ENCODE data around the gene RNASEL.

RNASEL gene

GRCh38 chr1:182629080-182629479, 40.0 kb upstream of the RNASEL start:
- Histone ChIP-seq H3K36me3 (replicated peaks) (no peaks in the 10 kb centered on the region), H3K27ac (no peak overlapping the region), H3K4me3 (ENCODE audit: low read depth, low read length) (no peak overlapping the region), H3K27me3 (replicated peaks) (no peaks in the 10 kb centered on the region)
- no peak for DNase-seq
- in situ Hi-C loops (cut with HindIII; ENCODE audit: low pct_ligation_motif_present, low sequenced_read_pairs): no loop called here
- no peak for TF ChIP-seq CTCF (IDR thresholded peaks at IDR 0.05; ENCODE audit: low read depth, low read length, missing control alignments)

GRCh38 chr1:182628657-182629056, 39.6 kb upstream of the RNASEL start:
- Histone ChIP-seq H3K27me3 (replicated peaks) (no peaks in the 10 kb centered on the region), H3K36me3 (replicated peaks) (no peaks in the 10 kb centered on the region), H3K27ac (no peak overlapping the region), H3K4me3 (ENCODE audit: low read depth, low read length) (no peak overlapping the region)
- no peak for TF ChIP-seq CTCF (IDR thresholded peaks at IDR 0.05; ENCODE audit: low read depth, low read length, missing control alignments)
- in situ Hi-C loops (cut with HindIII; ENCODE audit: low pct_ligation_motif_present, low sequenced_read_pairs): no loop called here
- DNase-seq: no peak

- no peak overlapping the region for H3K27ac ChIP-seq
- no peaks in the 10 kb centered on the region for H3K36me3 ChIP-seq (replicated peaks)
- DNase-seq: no peak
- in situ Hi-C loops (cut with HindIII; ENCODE audit: low pct_ligation_motif_present, low sequenced_read_pairs): no loop called here
- no peaks in the 10 kb centered on the region for H3K27me3 ChIP-seq (replicated peaks)
- no peak overlapping the region for H3K4me3 ChIP-seq (ENCODE audit: low read depth, low read length)
- TF ChIP-seq CTCF (IDR thresholded peaks at IDR 0.05; ENCODE audit: low read depth, low read length, missing control alignments): no peak
These were observed 38.6 kb upstream of the RNASEL start for GRCh38 chr1:182627622-182628021.

GRCh38 chr1:182626527-182626926, 37.5 kb upstream of the RNASEL start:
- H3K27ac ChIP-seq: no peak overlapping the region
- in situ Hi-C loops (cut with HindIII; ENCODE audit: low pct_ligation_motif_present, low sequenced_read_pairs): no loop called here
- no peaks in the 10 kb centered on the region for H3K36me3 ChIP-seq (replicated peaks)
- no peaks in the 10 kb centered on the region for H3K27me3 ChIP-seq (replicated peaks)
- no peak for TF ChIP-seq CTCF (IDR thresholded peaks at IDR 0.05; ENCODE audit: low read depth, low read length, missing control alignments)
- no peak for DNase-seq
- H3K4me3 ChIP-seq (ENCODE audit: low read depth, low read length): no peak overlapping the region

- in situ Hi-C loops (cut with HindIII; ENCODE audit: low pct_ligation_motif_present, low sequenced_read_pairs): no loop called here
- Histone ChIP-seq H3K27me3 (replicated peaks) (no peaks in the 10 kb centered on the region), H3K27ac (no peak overlapping the region), H3K4me3 (ENCODE audit: low read depth, low read length) (no peak overlapping the region), H3K36me3 (replicated peaks) (no peaks in the 10 kb centered on the region)
- TF ChIP-seq CTCF (IDR thresholded peaks at IDR 0.05; ENCODE audit: low read depth, low read length, missing control alignments): no peak
- DNase-seq: no peak
These were observed 36.9 kb upstream of the RNASEL start for GRCh38 chr1:182625719-182626504.

- DNase-seq: no peak
- no peak overlapping the region for H3K4me3 ChIP-seq (ENCODE audit: low read depth, low read length)
- TF ChIP-seq CTCF (IDR thresholded peaks at IDR 0.05; ENCODE audit: low read depth, low read length, missing control alignments): no peak
- no peak overlapping the region for H3K27ac ChIP-seq
- in situ Hi-C loops (cut with HindIII; ENCODE audit: low pct_ligation_motif_present, low sequenced_read_pairs): no loop called here
- H3K27me3 ChIP-seq (replicated peaks): no peaks in the 10 kb centered on the region
- no peaks in the 10 kb centered on the region for H3K36me3 ChIP-seq (replicated peaks)
These were observed 36.0 kb upstream of the RNASEL start for GRCh38 chr1:182625024-182625423.

Measured in brain microvascular endothelial cell (primary cell).